ENCODE measurements around the gene UBE2H. TPM values are rescaled to one million over a fixed set of nuclear protein-coding genes. Genes with fewer than 3 reads are reported as not detected.

The UBE2H gene
- polyA plus RNA-seq, 1 donor (not counting 4 experiments of a cell fraction or from before 2014, with no cell fraction given) = 130 TPM

GRCh38 chr7:129804111-129804889 lies 148.5 kb downstream of the UBE2H start:
- Histone ChIP-seq H3K4me3 (ENCODE audit: control insufficient read depth in 2 of 3, extremely low read depth in 1 of 3, insufficient read depth in 2 of 3, low read depth in 1 of 3, low read length in 3 of 3) (no peak overlapping the region), H3K9ac (ENCODE audit: control insufficient read depth, extremely low read depth, insufficient read depth, low read length) (no peak overlapping the region), H2AFZ (ENCODE audit: control insufficient read depth, low read length) (no peak overlapping the region), H3K4me2 (ENCODE audit: control insufficient read depth, extremely low read depth, insufficient read depth, low read depth, low read length) (no peak overlapping the region), H3K4me1 (ENCODE audit: control insufficient read depth, extremely low read depth, insufficient read depth, low read length) (no peaks in the 10 kb centered on the region), H3K79me2 (ENCODE audit: control insufficient read depth, insufficient read depth, low read length) (no peaks in the 10 kb centered on the region), H3K9me1 (ENCODE audit: control insufficient read depth, extremely low read depth, insufficient read depth, low read length) (no peaks in the 10 kb centered on the region), H4K20me1 (ENCODE audit: control insufficient read depth, extremely low read depth, insufficient read depth, low read length) (no peaks in the 10 kb centered on the region), H3K36me3 (ENCODE audit: control insufficient read depth in 2 of 2, extremely low read depth in 1 of 2, insufficient read depth in 2 of 2, low read length in 2 of 2) (no peaks in the 10 kb centered on the region), H3K27ac (ENCODE audit: control insufficient read depth, insufficient read depth, low read length) (no peak overlapping the region), H3K27me3 (ENCODE audit: control insufficient read depth, extremely low read depth, insufficient read depth, low read length) (no peaks in the 10 kb centered on the region), H3K9me3 (ENCODE audit: control insufficient read depth, low read depth, low read length) (no peaks in the 10 kb centered on the region)
- TF ChIP-seq CTCF (optimal IDR thresholded peaks at IDR 0.05 in 1 of 3, IDR thresholded peaks at IDR 0.05 in 1 of 3, conservative IDR thresholded peaks at IDR 0.05 in 1 of 3; ENCODE audit: extremely low read depth in 1 of 3, insufficient read depth in 2 of 3, low read length in 3 of 3) (no peak), EZH2 (IDR thresholded peaks at IDR 0.05; ENCODE audit: low read length) (no peak)
- DNase-seq (ENCODE audit: low read depth, low spot score) (no peak), FAIRE-seq (no peak)
- dilution Hi-C loops (cut with MboI; ENCODE audit: extremely low pct_ligation_motif_present, low sequenced_read_pairs) = no loop called here

GRCh38 chr7:129803546-129804081 lies 149.1 kb downstream of the UBE2H start:
- H3K4me1 ChIP-seq (ENCODE audit: control insufficient read depth, extremely low read depth, insufficient read depth, low read length) = no peaks in the 10 kb centered on the region
- no peaks in the 10 kb centered on the region for H3K9me1 ChIP-seq (ENCODE audit: control insufficient read depth, extremely low read depth, insufficient read depth, low read length)
- H3K27me3 ChIP-seq (ENCODE audit: control insufficient read depth, extremely low read depth, insufficient read depth, low read length) = no peaks in the 10 kb centered on the region
- no peak overlapping the region for H3K4me2 ChIP-seq (ENCODE audit: control insufficient read depth, extremely low read depth, insufficient read depth, low read depth, low read length)
- no peak overlapping the region for H3K4me3 ChIP-seq (ENCODE audit: control insufficient read depth in 2 of 3, extremely low read depth in 1 of 3, insufficient read depth in 2 of 3, low read depth in 1 of 3, low read length in 3 of 3)
- no peak overlapping the region for H2AFZ ChIP-seq (ENCODE audit: control insufficient read depth, low read length)
- H4K20me1 ChIP-seq (ENCODE audit: control insufficient read depth, extremely low read depth, insufficient read depth, low read length) = no peaks in the 10 kb centered on the region
- H3K9me3 ChIP-seq (ENCODE audit: control insufficient read depth, low read depth, low read length) = no peaks in the 10 kb centered on the region
- no peaks in the 10 kb centered on the region for H3K79me2 ChIP-seq (ENCODE audit: control insufficient read depth, insufficient read depth, low read length)
- no peak overlapping the region for H3K9ac ChIP-seq (ENCODE audit: control insufficient read depth, extremely low read depth, insufficient read depth, low read length)
- no peak for TF ChIP-seq CTCF (optimal IDR thresholded peaks at IDR 0.05 in 1 of 3, IDR thresholded peaks at IDR 0.05 in 1 of 3, conservative IDR thresholded peaks at IDR 0.05 in 1 of 3; ENCODE audit: extremely low read depth in 1 of 3, insufficient read depth in 2 of 3, low read length in 3 of 3)
- no peak for TF ChIP-seq EZH2 (IDR thresholded peaks at IDR 0.05; ENCODE audit: low read length)
- no peak for FAIRE-seq
- H3K36me3 ChIP-seq (ENCODE audit: control insufficient read depth in 2 of 2, extremely low read depth in 1 of 2, insufficient read depth in 2 of 2, low read length in 2 of 2) = no peaks in the 10 kb centered on the region
- no peak for DNase-seq (ENCODE audit: low read depth, low spot score)
- no peak overlapping the region for H3K27ac ChIP-seq (ENCODE audit: control insufficient read depth, insufficient read depth, low read length)
- dilution Hi-C loops (cut with MboI; ENCODE audit: extremely low pct_ligation_motif_present, low sequenced_read_pairs) = no loop called here
